Small intestine (tissue), 7 donors: ENCODE measurements around the gene FAM89B. TPM values are rescaled to one million over a fixed set of nuclear protein-coding genes. Genes with fewer than 3 reads are reported as not detected.

ENCODE experiments used
- DNase-seq, 2 donors: peaks; one replicate each; pipeline versions ENCODE4 v3.0.0 to v3.0.0-alpha.2; 2013
- FAIRE-seq: peaks from 2 replicates; lab custom pipeline; 2012; peaks lifted over from hg19 to GRCh38; lab: Jason Lieb, UNC
- H3K27ac ChIP-seq, 3 donors: one replicate each; pipeline ENCODE4 v1.5.1; 2013; ENCODE audit warnings: low read length in 2 of 3, mild to moderate bottlenecking in 2 of 3, control low read depth in 1 of 3, inconsistent platforms in 1 of 3, low read depth in 1 of 3, moderate library complexity in 1 of 3
- H3K27me3 ChIP-seq, 3 donors: one replicate each; pipeline ENCODE4 v1.6.1; 2013; ENCODE audit warnings: low read length in 3 of 3, inconsistent platforms in 1 of 3; ENCODE audit not compliant: control insufficient read depth in 3 of 3, insufficient read depth in 3 of 3
- H3K36me3 ChIP-seq, 3 donors: one replicate each; pipeline ENCODE4 v1.6.1; 2013; ENCODE audit warnings: low read length in 3 of 3, inconsistent platforms in 1 of 3, low read depth in 1 of 3, mild to moderate bottlenecking in 1 of 3, moderate library complexity in 1 of 3; ENCODE audit not compliant: control insufficient read depth in 3 of 3, insufficient read depth in 2 of 3
- H3K4me1 ChIP-seq, 3 donors: one replicate each; pipeline ENCODE4 v1.6.1; 2013; ENCODE audit warnings: low read length in 2 of 3, inconsistent platforms in 1 of 3, low read depth in 1 of 3, mild to moderate bottlenecking in 1 of 3, moderate library complexity in 1 of 3; ENCODE audit not compliant: control insufficient read depth in 3 of 3, insufficient read depth in 2 of 3
- H3K4me3 ChIP-seq, 3 donors: one replicate each; pipeline ENCODE4 v1.5.1; 2013; ENCODE audit warnings: low read length in 3 of 3, control low read depth in 1 of 3, inconsistent platforms in 1 of 3, low read depth in 1 of 3, mild to moderate bottlenecking in 1 of 3, moderate library complexity in 1 of 3
- H3K9me3 ChIP-seq, 2 donors: one replicate each; pipeline ENCODE4 v1.6.1; 2013; ENCODE audit warnings: low read depth in 1 of 2, low read length in 1 of 2; ENCODE audit not compliant: control insufficient read depth in 2 of 2, insufficient read depth in 1 of 2
- WGBS, 3 donors: extraction: QIAGEN DNeasy Blood & Tissue Kit; methylation state at CpG; one replicate each; pipeline ENCODE4 v1.1.7; 2013; 5-methylcytosine and 5-hydroxymethylcytosine counted together
- polyA plus RNA-seq, 4 donors: library from polyadenylated mRNA; stranded (reverse) in 3 of 4; unstranded in 1 of 4; fragments of 200-250 nt in 3 of 4; fragments of 120-200 nt in 1 of 4; gene quantifications; one replicate each; pipeline versions ENCODE4 v1.2.1 to v1.2.3, GENCODE V29; 2013
- donor health status: healthy with polysubstance abuse.
- donor health status: control.
- donor health status: control.
- donor health status: Bipolar disorder and iron deficiency.
- donor health status: healthy.

The FAM89B gene
- polyA plus RNA-seq, 4 donors, result 15.9 to 39.2 (median 33.4) TPM

- H3K27ac ChIP-seq, result peak overlapping the region in 1 of 3 donors; percentile 8
- DNase-seq (no peak), FAIRE-seq (no peak)
These were observed 18.0 kb downstream of the FAM89B start for GRCh38 chr11:65590240-65590738.

GRCh38 chr11:65591939-65592857 is 19.9 kb downstream of the FAM89B start:
- FAIRE-seq (no peak), DNase-seq (peak; percentile 43 to 75)
- peaks cover 0 to 13% (median 0%) of the 10 kb centered on the region in 3 donors for H3K27me3 ChIP-seq
- H3K9me3 ChIP-seq, result no peaks in the 10 kb centered on the region
- H3K4me1 ChIP-seq, result peaks cover 0 to 33% (median 2%) of the 10 kb centered on the region in 3 donors
- H3K4me3 ChIP-seq, result peak overlapping the region in 2 of 3 donors; percentile 7 to 13
- 27 to 39% (median 37%) methylated on average over 71 to 106 of the region's 106 CpGs for WGBS, 3 donors
- H3K36me3 ChIP-seq, result peaks cover 0 to 73% (median 6%) of the 10 kb centered on the region in 3 donors
- peak overlapping the region in 2 of 3 donors; percentile 22 to 68 for H3K27ac ChIP-seq

More at GRCh38 chr11:65590240-65590738, 18.0 kb downstream of the FAM89B start:
- peaks cover 0 to 36% (median 0%) of the 10 kb centered on the region in 3 donors for H3K4me1 ChIP-seq
- H3K36me3 ChIP-seq, result peaks cover 0 to 80% (median 6%) of the 10 kb centered on the region in 3 donors
- H3K4me3 ChIP-seq, result no peak overlapping the region
- no peaks in the 10 kb centered on the region for H3K9me3 ChIP-seq
- H3K27me3 ChIP-seq, result peaks cover 0 to 19% (median 0%) of the 10 kb centered on the region in 3 donors
- WGBS, 3 donors, result 49 to 60% (median 50%) methylated on average over 8 of the region's 8 CpGs

- Histone ChIP-seq H3K4me3 (no peak overlapping the region), H3K4me1 (peaks cover 0 to 28% (median 2%) of the 10 kb centered on the region in 3 donors)
- WGBS, 3 donors, result 60 to 76% (median 71%) methylated on average over 22 of the region's 22 CpGs
These were observed 20.6 kb downstream of the FAM89B start for GRCh38 chr11:65592858-65593517.

GRCh38 chr11:65593518-65594414 is 21.4 kb downstream of the FAM89B start:
- H3K36me3 ChIP-seq, result peaks cover 0 to 72% (median 12%) of the 10 kb centered on the region in 3 donors
- DNase-seq, result no peak
- no peak overlapping the region for H3K27ac ChIP-seq
- no peak overlapping the region for H3K4me3 ChIP-seq
- no peaks in the 10 kb centered on the region for H3K9me3 ChIP-seq
- peaks cover 0 to 13% (median 0%) of the 10 kb centered on the region in 3 donors for H3K27me3 ChIP-seq
- no peak for FAIRE-seq
- peaks cover 0 to 21% (median 2%) of the 10 kb centered on the region in 3 donors for H3K4me1 ChIP-seq
- 86 to 88% (median 87%) methylated on average over 25 to 26 of the region's 26 CpGs for WGBS, 3 donors

More at GRCh38 chr11:65592858-65593517, 20.6 kb downstream of the FAM89B start:
- Histone ChIP-seq H3K27ac (no peak overlapping the region), H3K36me3 (peaks cover 0 to 72% (median 7%) of the 10 kb centered on the region in 3 donors), H3K9me3 (no peaks in the 10 kb centered on the region), H3K27me3 (peaks cover 0 to 13% (median 0%) of the 10 kb centered on the region in 3 donors)
- no peak for FAIRE-seq
- DNase-seq, result no peak

GRCh38 chr11:65595131-65595530 is 22.8 kb downstream of the FAM89B start:
- Histone ChIP-seq H3K27ac (no peak overlapping the region), H3K4me1 (peaks cover 0 to 13% (median 2%) of the 10 kb centered on the region in 3 donors), H3K27me3 (peaks cover 0 to 13% (median 0%) of the 10 kb centered on the region in 3 donors), H3K36me3 (peaks cover 0 to 72% (median 8%) of the 10 kb centered on the region in 3 donors), H3K4me3 (no peak overlapping the region), H3K9me3 (no peaks in the 10 kb centered on the region)
- FAIRE-seq (no peak), DNase-seq (no peak)
- WGBS, 3 donors, result 57 to 73% (median 66%) methylated on average over 1 to 3 of the region's 3 CpGs

GRCh38 chr11:65595543-65596281 is 23.4 kb downstream of the FAM89B start, which contains the start of gene KCNK7:
TSS of gene KCNK7 (minus strand) at chr11:65595800. CDS start at chr11:65595772, 28 bp downstream.
- peaks cover 0 to 13% (median 0%) of the 10 kb centered on the region in 3 donors for H3K27me3 ChIP-seq
- H3K36me3 ChIP-seq, result peaks cover 0 to 72% (median 8%) of the 10 kb centered on the region in 3 donors
- FAIRE-seq, result no peak
- DNase-seq, result no peak
- H3K27ac ChIP-seq, result no peak within 1 kb of the TSS
- 45 to 62% (median 55%) methylated on average over 10 to 12 of the region's 12 CpGs for WGBS, 3 donors
- peaks cover 0 to 13% (median 2%) of the 10 kb centered on the region in 3 donors for H3K4me1 ChIP-seq
- H3K9me3 ChIP-seq, result no peaks in the 10 kb centered on the region
- H3K4me3 ChIP-seq, result no peak within 1 kb of the TSS

- WGBS, 3 donors, result 76 to 83% (median 81%) methylated on average over 6 of the region's 6 CpGs
- peaks cover 0 to 73% (median 8%) of the 10 kb centered on the region in 3 donors for H3K36me3 ChIP-seq
- H3K9me3 ChIP-seq, result no peaks in the 10 kb centered on the region
- H3K27ac ChIP-seq, result no peak overlapping the region
- DNase-seq (no peak), FAIRE-seq (no peak)
- no peak overlapping the region for H3K4me3 ChIP-seq
- H3K4me1 ChIP-seq, result peaks cover 0 to 13% (median 2%) of the 10 kb centered on the region in 3 donors
- peaks cover 0 to 13% (median 0%) of the 10 kb centered on the region in 3 donors for H3K27me3 ChIP-seq
These were observed 24.2 kb downstream of the FAM89B start for GRCh38 chr11:65596520-65596919.
